ENCODE data around the gene FRG1. TPM values are rescaled to one million over a fixed set of nuclear protein-coding genes. Genes with fewer than 3 reads are reported as not detected.
"Not testable (repeated sequence)": the region's sequence is repeated elsewhere in the genome, so short reads cannot be mapped to it uniquely, and the experiment has no call there.

Gene FRG1
- total RNA-seq = 89.6 TPM
- polyA plus RNA-seq = 87.3 TPM
- long read RNA-seq, donor 1, partial matches to known transcripts = 0 of 1 reads
- long read RNA-seq, donor 1, other reads (novel, unspliced or antisense) = 0 of 1 reads
- long read RNA-seq, donor 2 = 0 reads
- long read RNA-seq, donor 3, transcript FRG1-201 (9 exons, 1,074 nt) = major isoform, 38 of 73 reads
- long read RNA-seq, donor 3, partial matches to known transcripts = 35 of 73 reads
- long read RNA-seq, donor 3, other reads (novel, unspliced or antisense) = 0 of 73 reads
- long read RNA-seq, donor 4, transcript FRG1-201 (9 exons, 1,074 nt) = major isoform, 11 of 11 reads
- long read RNA-seq, donor 4, partial matches to known transcripts = 0 of 11 reads
- long read RNA-seq, donor 4, other reads (novel, unspliced or antisense) = 0 of 11 reads
- long read RNA-seq, donor 5, transcript FRG1-201 (9 exons, 1,074 nt) = major isoform, 28 of 102 reads
- long read RNA-seq, donor 5, partial matches to known transcripts = 73 of 102 reads
- long read RNA-seq, donor 5, other reads (novel, unspliced or antisense) = 0 of 102 reads
- long read RNA-seq, donor 6, transcript FRG1-201 (9 exons, 1,074 nt) = major isoform, 24 of 24 reads
- long read RNA-seq, donor 6, partial matches to known transcripts = 0 of 24 reads
- long read RNA-seq, donor 6, other reads (novel, unspliced or antisense) = 0 of 24 reads
- long read RNA-seq, donor 7, transcript FRG1-201 (9 exons, 1,074 nt) = major isoform, 42 of 47 reads
- long read RNA-seq, donor 7, partial matches to known transcripts = 5 of 47 reads
- long read RNA-seq, donor 7, other reads (novel, unspliced or antisense) = 0 of 47 reads
- long read RNA-seq, donor 8, transcript FRG1-201 (9 exons, 1,074 nt) = major isoform, 7 of 7 reads
- long read RNA-seq, donor 8, partial matches to known transcripts = 0 of 7 reads
- long read RNA-seq, donor 8, other reads (novel, unspliced or antisense) = 0 of 7 reads
- long read RNA-seq, donor 9, transcript FRG1-201 (9 exons, 1,074 nt) = major isoform, 11 of 11 reads
- long read RNA-seq, donor 9, partial matches to known transcripts = 0 of 11 reads
- long read RNA-seq, donor 9, other reads (novel, unspliced or antisense) = 0 of 11 reads
- long read RNA-seq, donor 10, transcript FRG1-201 (9 exons, 1,074 nt) = major isoform, 17 of 23 reads
- long read RNA-seq, donor 10, partial matches to known transcripts = 6 of 23 reads
- long read RNA-seq, donor 10, other reads (novel, unspliced or antisense) = 0 of 23 reads

DNA sequence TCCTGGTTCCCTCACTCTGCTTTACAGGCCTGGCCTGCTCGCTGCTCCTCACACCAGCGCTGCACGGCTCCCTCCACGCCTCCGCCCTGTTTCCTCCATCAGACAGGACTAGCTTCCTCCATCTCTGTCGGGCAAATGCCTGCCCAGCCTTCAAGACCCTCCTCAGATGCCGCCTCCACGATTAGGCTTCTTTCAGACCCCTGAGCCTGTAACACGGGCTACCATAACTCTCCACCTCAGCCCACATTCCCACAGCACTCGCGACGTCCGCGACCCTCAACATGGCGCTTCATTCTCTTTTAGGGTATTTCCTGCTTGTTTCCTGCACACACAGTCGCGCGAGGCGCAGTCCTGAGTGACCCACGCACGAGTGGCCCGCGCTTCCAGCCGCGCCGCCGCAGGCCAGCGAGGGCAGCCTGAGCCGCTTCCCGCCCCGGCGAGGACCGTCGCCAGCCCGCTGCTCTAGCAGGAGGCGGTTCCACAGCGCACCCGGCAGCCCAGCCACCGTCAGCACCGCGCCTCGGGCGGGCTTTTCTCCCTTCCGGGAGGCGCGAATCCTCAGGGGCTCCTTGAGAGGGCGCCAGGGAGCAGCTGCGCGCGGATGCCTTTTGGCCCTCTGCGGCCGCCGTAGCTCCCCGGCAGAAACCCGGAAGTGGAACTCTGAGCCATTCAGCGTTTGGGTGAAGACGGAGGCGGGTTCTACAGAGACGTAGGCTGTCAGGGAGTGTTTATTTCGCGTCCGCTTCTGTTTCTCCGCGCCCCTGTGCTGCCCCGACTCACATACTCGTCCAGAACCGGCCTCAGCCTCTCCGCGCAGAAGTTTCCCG lies at the start of gene FRG1:
Gene FRG1, plus strand, starts transcription at position 695 of the 827 bp plus-strand sequence. CDS start 138 bp downstream, outside the sequence.
- H3K4me1 ChIP-seq (ENCODE audit: control insufficient read depth in 2 of 2, insufficient read depth in 2 of 2, low read length in 2 of 2) = peaks cover 0 to 7% of the 10 kb centered on the region in 2 donors
- no peaks in the 10 kb centered on the region for H3K9me3 ChIP-seq (ENCODE audit: control insufficient read depth in 2 of 2, insufficient read depth in 1 of 2, low read length in 1 of 2)
- 6% methylated on average over 70 of the region's 70 CpGs for WGBS
- H3K27ac ChIP-seq (ENCODE audit: low read depth in 1 of 2, low read length in 1 of 2) = peak within 1 kb of the TSS; percentile 92 to 94
- peak within 1 kb of the TSS; percentile 71 to 83 for H3K4me3 ChIP-seq (ENCODE audit: low read length in 2 of 2)
- no peaks in the 10 kb centered on the region for H3K36me3 ChIP-seq (ENCODE audit: control insufficient read depth in 2 of 2, insufficient read depth in 2 of 2, low read length in 1 of 2)
- DNase-seq (ENCODE audit: low read depth in 6 of 9, low spot score in 9 of 9) = peak; percentile 82 to 96 (median 88)
- H3K27me3 ChIP-seq (ENCODE audit: control insufficient read depth in 2 of 2, insufficient read depth in 1 of 2, low read length in 1 of 2) = no peaks in the 10 kb centered on the region

- Histone ChIP-seq H3K9me3 (ENCODE audit: control insufficient read depth in 2 of 2, insufficient read depth in 1 of 2, low read length in 1 of 2) (no peaks in the 10 kb centered on the region), H3K4me1 (ENCODE audit: control insufficient read depth in 2 of 2, insufficient read depth in 2 of 2, low read length in 2 of 2) (no peaks in the 10 kb centered on the region), H3K36me3 (ENCODE audit: control insufficient read depth in 2 of 2, insufficient read depth in 2 of 2, low read length in 1 of 2) (no peaks in the 10 kb centered on the region), H3K4me3 (ENCODE audit: low read length in 2 of 2) (no peak overlapping the region), H3K27me3 (ENCODE audit: control insufficient read depth in 2 of 2, insufficient read depth in 1 of 2, low read length in 1 of 2) (no peaks in the 10 kb centered on the region), H3K27ac (ENCODE audit: low read depth in 1 of 2, low read length in 1 of 2) (no peak overlapping the region)
- WGBS = 93% methylated on average over 3 of the region's 3 CpGs
- no peak for DNase-seq (ENCODE audit: low read depth in 6 of 9, low spot score in 9 of 9)
Measured at GRCh38 chr4:189897667-189898066, 43.0 kb upstream of the FRG1 start.

- H3K4me1 ChIP-seq (ENCODE audit: control insufficient read depth in 2 of 2, insufficient read depth in 2 of 2, low read length in 2 of 2); DNase-seq (ENCODE audit: low read depth in 6 of 9, low spot score in 9 of 9); H3K27ac ChIP-seq (ENCODE audit: low read depth in 1 of 2, low read length in 1 of 2); H3K27me3 ChIP-seq (ENCODE audit: control insufficient read depth in 2 of 2, insufficient read depth in 1 of 2, low read length in 1 of 2); H3K4me3 ChIP-seq (ENCODE audit: low read length in 2 of 2); H3K9me3 ChIP-seq (ENCODE audit: control insufficient read depth in 2 of 2, insufficient read depth in 1 of 2, low read length in 1 of 2); H3K36me3 ChIP-seq (ENCODE audit: control insufficient read depth in 2 of 2, insufficient read depth in 2 of 2, low read length in 1 of 2): not testable (repeated sequence)
- WGBS = 73% methylated on average over 3 of the region's 3 CpGs
Measured at GRCh38 chr4:189899481-189900015, 41.1 kb upstream of the FRG1 start.

- WGBS = 50% methylated on average over 6 of the region's 6 CpGs
Measured at GRCh38 chr4:189904420-189905027, 36.1 kb upstream of the FRG1 start.

GRCh38 chr4:189912170-189912569 lies 28.5 kb upstream of the FRG1 start:
- Histone ChIP-seq H3K4me1 (ENCODE audit: control insufficient read depth in 2 of 2, insufficient read depth in 2 of 2, low read length in 2 of 2) (no peaks in the 10 kb centered on the region), H3K36me3 (ENCODE audit: control insufficient read depth in 2 of 2, insufficient read depth in 2 of 2, low read length in 1 of 2) (no peaks in the 10 kb centered on the region), H3K27me3 (ENCODE audit: control insufficient read depth in 2 of 2, insufficient read depth in 1 of 2, low read length in 1 of 2) (no peaks in the 10 kb centered on the region), H3K4me3 (ENCODE audit: low read length in 2 of 2) (no peak overlapping the region), H3K27ac (ENCODE audit: low read depth in 1 of 2, low read length in 1 of 2) (no peak overlapping the region), H3K9me3 (ENCODE audit: control insufficient read depth in 2 of 2, insufficient read depth in 1 of 2, low read length in 1 of 2) (peaks cover 1 to 5% of the 10 kb centered on the region in 2 donors)
- no peak for DNase-seq (ENCODE audit: low read depth in 6 of 9, low spot score in 9 of 9)
- WGBS = 79% methylated on average over 6 of the region's 6 CpGs

More at GRCh38 chr4:189904420-189905027, 36.1 kb upstream of the FRG1 start:
- peak; percentile 14 to 76 (median 51) for DNase-seq (ENCODE audit: low read depth in 6 of 9, low spot score in 9 of 9)
- H3K27me3 ChIP-seq (ENCODE audit: control insufficient read depth in 2 of 2, insufficient read depth in 1 of 2, low read length in 1 of 2); H3K4me3 ChIP-seq (ENCODE audit: low read length in 2 of 2); H3K27ac ChIP-seq (ENCODE audit: low read depth in 1 of 2, low read length in 1 of 2); H3K4me1 ChIP-seq (ENCODE audit: control insufficient read depth in 2 of 2, insufficient read depth in 2 of 2, low read length in 2 of 2); H3K9me3 ChIP-seq (ENCODE audit: control insufficient read depth in 2 of 2, insufficient read depth in 1 of 2, low read length in 1 of 2); H3K36me3 ChIP-seq (ENCODE audit: control insufficient read depth in 2 of 2, insufficient read depth in 2 of 2, low read length in 1 of 2): not testable (repeated sequence)

- 96% methylated on average over 23 of the region's 23 CpGs for WGBS
- DNase-seq (ENCODE audit: low read depth in 6 of 9, low spot score in 9 of 9) = no peak
- H3K4me1 ChIP-seq (ENCODE audit: control insufficient read depth in 2 of 2, insufficient read depth in 2 of 2, low read length in 2 of 2) = no peaks in the 10 kb centered on the region
- H3K36me3 ChIP-seq (ENCODE audit: control insufficient read depth in 2 of 2, insufficient read depth in 2 of 2, low read length in 1 of 2) = no peaks in the 10 kb centered on the region
- H3K9me3 ChIP-seq (ENCODE audit: control insufficient read depth in 2 of 2, insufficient read depth in 1 of 2, low read length in 1 of 2) = peaks cover 2 to 8% of the 10 kb centered on the region in 2 donors
- no peak overlapping the region for H3K27ac ChIP-seq (ENCODE audit: low read depth in 1 of 2, low read length in 1 of 2)
- H3K4me3 ChIP-seq (ENCODE audit: low read length in 2 of 2) = no peak overlapping the region
- H3K27me3 ChIP-seq (ENCODE audit: control insufficient read depth in 2 of 2, insufficient read depth in 1 of 2, low read length in 1 of 2) = no peaks in the 10 kb centered on the region
Measured at GRCh38 chr4:189917161-189917891, 23.3 kb upstream of the FRG1 start.

GRCh38 chr4:189921058-189921457 lies 19.6 kb upstream of the FRG1 start:
- no peak overlapping the region for H3K27ac ChIP-seq (ENCODE audit: low read depth in 1 of 2, low read length in 1 of 2)
- no peaks in the 10 kb centered on the region for H3K27me3 ChIP-seq (ENCODE audit: control insufficient read depth in 2 of 2, insufficient read depth in 1 of 2, low read length in 1 of 2)
- DNase-seq (ENCODE audit: low read depth in 6 of 9, low spot score in 9 of 9) = no peak
- 85% methylated on average over 1 of the region's 1 CpG for WGBS
- H3K4me3 ChIP-seq (ENCODE audit: low read length in 2 of 2) = no peak overlapping the region
- H3K9me3 ChIP-seq (ENCODE audit: control insufficient read depth in 2 of 2, insufficient read depth in 1 of 2, low read length in 1 of 2) = peaks cover 2 to 8% of the 10 kb centered on the region in 2 donors
- no peaks in the 10 kb centered on the region for H3K36me3 ChIP-seq (ENCODE audit: control insufficient read depth in 2 of 2, insufficient read depth in 2 of 2, low read length in 1 of 2)
- H3K4me1 ChIP-seq (ENCODE audit: control insufficient read depth in 2 of 2, insufficient read depth in 2 of 2, low read length in 2 of 2) = no peaks in the 10 kb centered on the region
